ENCODE data around the gene PKMYT1.

DNA sequence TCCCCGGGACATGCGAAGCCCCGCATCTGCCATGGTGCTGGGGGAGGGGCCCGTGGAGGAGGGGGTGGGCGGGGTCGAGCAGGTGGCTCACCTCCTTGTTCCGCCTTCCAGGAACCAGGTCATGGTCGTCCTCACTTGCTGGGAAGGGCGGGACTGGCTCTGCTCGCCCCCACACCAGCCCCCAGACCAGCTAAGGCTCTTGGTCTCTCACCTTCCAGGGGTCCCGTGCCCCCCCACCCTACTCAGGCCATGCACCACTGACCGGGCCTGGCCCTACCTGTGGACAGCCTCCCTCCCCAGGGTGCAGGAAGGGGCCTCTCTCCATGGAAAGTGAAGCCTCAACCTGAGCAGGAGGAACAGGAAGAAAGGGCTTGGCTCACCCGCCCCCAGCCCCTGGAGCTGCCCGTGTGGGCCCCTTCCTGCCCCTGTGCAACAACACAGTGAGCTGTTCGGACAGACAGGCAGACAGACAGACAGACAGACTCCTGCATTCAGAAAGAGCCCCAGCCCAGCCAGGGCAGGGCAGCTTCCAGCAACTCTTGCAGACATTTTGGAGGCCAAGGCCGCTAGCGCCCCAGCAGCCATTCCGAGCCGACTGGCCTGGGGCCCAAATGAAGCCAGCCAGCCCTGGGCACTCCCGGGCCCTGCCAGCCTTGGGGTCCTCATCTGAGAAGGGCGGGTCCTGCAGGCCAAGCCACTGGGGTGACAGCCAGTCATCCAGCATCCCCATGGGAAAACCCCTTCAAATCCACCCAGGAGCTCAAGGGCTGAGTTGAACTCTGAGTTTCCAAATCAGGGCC lies 24.3 kb downstream of the PKMYT1 start:
- TF ChIP-seq CTCF (IDR thresholded peaks at IDR 0.05): no peak
- TF ChIP-seq POLR2A (IDR thresholded peaks at IDR 0.05): no peak
